Spleen (tissue), 7 donors: ENCODE measurements around the gene METAP1D.

Source experiments
- CTCF ChIP-seq, 11 experiments: fragments of 200-600 bp in 7 of 11; fragments of 450-650 bp in 4 of 11; sonication (generic) in 4 of 11; IDR thresholded peaks in 8 of 11; conservative IDR thresholded peaks in 3 of 11; 1 replicate in 7 of 11; 2 replicates in 4 of 11; pipeline versions ENCODE4 v1.4.0 to v1.8.0; 2016 to 2021; ENCODE audit warnings: antibody characterized with exemption in 11 of 11, inconsistent platforms in 4 of 11, mild to moderate bottlenecking in 1 of 11
- POLR2A ChIP-seq, 3 donors: fragments of 450-650 bp; IDR thresholded peaks; one replicate each; pipeline ENCODE4 v1.5.1; 2017; ENCODE audit warnings: antibody characterized with exemption in 3 of 3, mild to moderate bottlenecking in 1 of 3
- POLR2AphosphoS5 ChIP-seq, 3 donors: sonication (generic); formaldehyde crosslinking; IDR thresholded peaks; one replicate each; pipeline ENCODE4 v1.5.1; 2017; ENCODE audit warnings: antibody characterized with exemption in 3 of 3
- donor health status: DM: no; HTN: no; CAD: no; lungs with moderate emphysema.
- donor health status: DM: no; HTN: no; CAD: no.
- donor health status: DM: no; HTN: no; CAD: no.

- TF ChIP-seq CTCF (IDR thresholded peaks at IDR 0.05 in 8 of 11, conservative IDR thresholded peaks at IDR 0.05 in 3 of 11), result no peak
- no peak for TF ChIP-seq POLR2A (IDR thresholded peaks at IDR 0.05)
- no peak for TF ChIP-seq POLR2AphosphoS5 (IDR thresholded peaks at IDR 0.05)
These were observed 65.4 kb downstream of the METAP1D start for GRCh38 chr2:172065111-172065510.
